ENCODE measurements around the gene CDAN1. TPM values are rescaled to one million over a fixed set of nuclear protein-coding genes. Genes with fewer than 3 reads are reported as not detected.

CDAN1 gene
- total and polyA plus RNA-seq, 2 donors from 2014 or later: 7.0 to 13.1 TPM

GRCh38 chr15:42735382-42736165 lies 1.4 kb downstream of the CDAN1 start:
- no peak for DNase-seq
- Histone ChIP-seq H3K36me3 (ENCODE audit: control insufficient read depth in 2 of 3, insufficient read depth in 3 of 3, low read length in 3 of 3) (peaks cover 2 to 30% (median 20%) of the 10 kb centered on the region in 3 donors), H3K9me3 (ENCODE audit: control insufficient read depth in 2 of 3, insufficient read depth in 1 of 3, low read length in 3 of 3) (no peaks in the 10 kb centered on the region), H3K27ac (ENCODE audit: low read depth in 2 of 2, low read length in 2 of 2) (no peak overlapping the region), H3K4me3 (ENCODE audit: low read length in 3 of 3) (peak overlapping the region; percentile 21 to 75 (median 32)), H3K4me1 (ENCODE audit: control insufficient read depth in 2 of 3, insufficient read depth in 2 of 3, low read depth in 1 of 3, low read length in 3 of 3) (peaks cover 0 to 8% (median 0%) of the 10 kb centered on the region in 3 donors), H3K9ac (ENCODE audit: low read length in 3 of 3) (peak overlapping the region in 1 of 3 donors; percentile 28), H3K27me3 (ENCODE audit: control insufficient read depth, insufficient read depth, low read length) (no peaks in the 10 kb centered on the region)
- no peak for FAIRE-seq
- no peak for TF ChIP-seq CTCF (IDR thresholded peaks at IDR 0.05; ENCODE audit: borderline replicate concordance, extremely low read depth, insufficient read depth)
- intact Hi-C loops (cut with DNase I): no loop called here

- no peak for TF ChIP-seq CTCF (IDR thresholded peaks at IDR 0.05; ENCODE audit: borderline replicate concordance, extremely low read depth, insufficient read depth)
- FAIRE-seq (no peak), DNase-seq (no peak)
- H3K9ac ChIP-seq (ENCODE audit: low read length in 3 of 3): no peak overlapping the region
- H3K27ac ChIP-seq (ENCODE audit: low read depth in 2 of 2, low read length in 2 of 2): no peak overlapping the region
- no peak overlapping the region for H3K4me3 ChIP-seq (ENCODE audit: low read length in 3 of 3)
- H3K4me1 ChIP-seq (ENCODE audit: control insufficient read depth in 2 of 3, insufficient read depth in 2 of 3, low read depth in 1 of 3, low read length in 3 of 3): peaks cover 0 to 8% (median 0%) of the 10 kb centered on the region in 3 donors
- no peaks in the 10 kb centered on the region for H3K9me3 ChIP-seq (ENCODE audit: control insufficient read depth in 2 of 3, insufficient read depth in 1 of 3, low read length in 3 of 3)
- intact Hi-C loops (cut with DNase I): no loop called here
- H3K27me3 ChIP-seq (ENCODE audit: control insufficient read depth, insufficient read depth, low read length): no peaks in the 10 kb centered on the region
- H3K36me3 ChIP-seq (ENCODE audit: control insufficient read depth in 2 of 3, insufficient read depth in 3 of 3, low read length in 3 of 3): peaks cover 2 to 41% (median 26%) of the 10 kb centered on the region in 3 donors
These were observed 2.8 kb downstream of the CDAN1 start for GRCh38 chr15:42734076-42734672.

- intact Hi-C loops (cut with DNase I): no loop called here
- Histone ChIP-seq H3K4me3 (ENCODE audit: low read length in 3 of 3) (no peak overlapping the region), H3K4me1 (ENCODE audit: control insufficient read depth in 2 of 3, insufficient read depth in 2 of 3, low read depth in 1 of 3, low read length in 3 of 3) (peaks cover 0 to 8% (median 0%) of the 10 kb centered on the region in 3 donors), H3K36me3 (ENCODE audit: control insufficient read depth in 2 of 3, insufficient read depth in 3 of 3, low read length in 3 of 3) (peaks cover 2 to 43% (median 26%) of the 10 kb centered on the region in 3 donors), H3K9me3 (ENCODE audit: control insufficient read depth in 2 of 3, insufficient read depth in 1 of 3, low read length in 3 of 3) (no peaks in the 10 kb centered on the region), H3K27me3 (ENCODE audit: control insufficient read depth, insufficient read depth, low read length) (no peaks in the 10 kb centered on the region), H3K27ac (ENCODE audit: low read depth in 2 of 2, low read length in 2 of 2) (no peak overlapping the region), H3K9ac (ENCODE audit: low read length in 3 of 3) (no peak overlapping the region)
- FAIRE-seq (no peak), DNase-seq (no peak)
- no peak for TF ChIP-seq CTCF (IDR thresholded peaks at IDR 0.05; ENCODE audit: borderline replicate concordance, extremely low read depth, insufficient read depth)
These were observed 3.9 kb downstream of the CDAN1 start for GRCh38 chr15:42733027-42733426.
